DOHH2 (cell line): Measurements from ENCODE around the gene FAM153A.
"Not testable (repeated sequence)": the region's sequence is repeated elsewhere in the genome, so short reads cannot be mapped to it uniquely, and the experiment has no call there.

Source experiments
- H3F3A ChIP-seq: fragments of 200-600 bp; sonication (generic), shearing (Covaris generic); 2 replicates; pipeline ENCODE4 v1.6.0; 2016; ENCODE audit warnings: antibody characterized with exemption, mild to moderate bottlenecking; ENCODE audit not compliant: control insufficient read depth, insufficient read depth
- H3K27ac ChIP-seq: fragments of 200-600 bp; sonication (generic); 2 replicates; pipeline ENCODE4 v1.5.1; 2014; ENCODE audit warnings: low read depth, mild to moderate bottlenecking, low read length, moderate library complexity
- H3K27me3 ChIP-seq: fragments of 200-600 bp; sonication (generic); 2 replicates; pipeline ENCODE4 v1.6.1; 2014; ENCODE audit warnings: mild to moderate bottlenecking, low read length, mixed read lengths; ENCODE audit not compliant: control insufficient read depth
- H3K36me3 ChIP-seq: fragments of 200-600 bp; sonication (generic); 2 replicates; pipeline ENCODE4 v1.6.1; 2014; ENCODE audit warnings: mild to moderate bottlenecking, low read length, moderate library complexity, mixed read lengths; ENCODE audit not compliant: control insufficient read depth
- H3K4me1 ChIP-seq: fragments of 200-600 bp; sonication (generic); 2 replicates; pipeline ENCODE4 v1.6.1; 2014; ENCODE audit warnings: mild to moderate bottlenecking, low read length, mixed read lengths; ENCODE audit not compliant: control insufficient read depth
- H3K4me2 ChIP-seq: fragments of 200-600 bp; sonication (generic); 2 replicates; pipeline ENCODE4 v1.6.0; 2014; ENCODE audit warnings: mild to moderate bottlenecking, low read length, moderate library complexity
- H3K4me3 ChIP-seq: fragments of 200-600 bp; sonication (generic); 2 replicates; pipeline ENCODE4 v1.5.1; 2014; ENCODE audit warnings: mild to moderate bottlenecking, low read length, mixed read lengths
- H3K79me2 ChIP-seq: fragments of 200-600 bp; sonication (generic); 2 replicates; pipeline ENCODE4 v1.6.1; 2014; ENCODE audit warnings: mild to moderate bottlenecking, low read length, mixed read lengths; ENCODE audit not compliant: control insufficient read depth
- H3K9me2 ChIP-seq: fragments of 200-600 bp; sonication (generic); replicated peaks from 2 replicates; pipeline ENCODE4 v1.6.1; 2014; ENCODE audit warnings: mild to moderate bottlenecking, low read length, mixed read lengths; ENCODE audit not compliant: control insufficient read depth
- H3K9me3 ChIP-seq: fragments of 200-600 bp; sonication (generic); 2 replicates; pipeline ENCODE4 v1.6.1; 2014; ENCODE audit warnings: antibody characterized with exemption, low read length, mixed read lengths; ENCODE audit not compliant: control insufficient read depth, insufficient read depth
- H4K20me1 ChIP-seq: fragments of 200-600 bp; sonication (generic); 2 replicates; pipeline ENCODE4 v1.6.0; 2014; ENCODE audit warnings: low read depth, mild to moderate bottlenecking, antibody characterized with exemption, low read length, moderate library complexity; ENCODE audit not compliant: control insufficient read depth, insufficient read depth

Gene FAM153A

DNA sequence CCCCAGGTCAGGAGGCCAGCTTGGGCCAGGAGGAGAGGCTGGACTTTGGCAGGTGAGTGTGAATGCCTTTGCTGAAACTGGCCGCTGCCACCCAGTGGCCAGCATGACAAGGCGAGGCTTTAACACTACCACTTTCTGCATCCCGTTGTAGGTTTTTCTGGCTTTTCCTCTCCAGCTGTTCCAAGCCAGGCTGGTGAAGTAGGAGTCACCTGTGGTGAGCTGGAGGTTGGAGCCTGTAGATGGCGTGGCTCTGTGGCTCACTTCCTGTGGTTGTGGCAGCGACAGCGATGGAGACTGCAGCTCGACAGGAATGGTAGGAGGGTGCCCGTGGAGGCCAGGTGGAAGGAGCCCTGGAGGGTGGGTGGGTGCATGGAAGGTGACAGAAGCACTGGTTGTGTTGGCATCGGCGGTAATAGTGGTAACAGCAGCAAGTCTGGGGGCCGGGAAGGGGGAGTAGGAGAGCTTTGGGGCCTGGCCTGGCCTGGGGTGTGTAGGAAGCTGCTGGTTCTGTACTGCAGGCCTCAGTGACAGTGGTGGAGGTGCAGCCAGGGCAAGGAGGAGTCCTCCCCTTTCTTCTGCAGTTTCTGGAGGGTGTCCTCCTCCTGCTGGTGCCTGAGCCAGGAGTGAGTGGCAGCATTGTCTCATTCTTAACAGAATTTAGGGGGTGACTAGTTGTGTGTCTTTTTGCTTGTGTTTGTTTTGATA is 26.7 kb upstream of the FAM153A start:
- not testable (repeated sequence) for H3K4me3 ChIP-seq, H3K27me3 ChIP-seq, H3K79me2 ChIP-seq, H3K27ac ChIP-seq, H3K36me3 ChIP-seq, H3K4me1 ChIP-seq, H3K9me3 ChIP-seq, H3K4me2 ChIP-seq, H4K20me1 ChIP-seq, H3F3A ChIP-seq, H3K9me2 ChIP-seq

DNA sequence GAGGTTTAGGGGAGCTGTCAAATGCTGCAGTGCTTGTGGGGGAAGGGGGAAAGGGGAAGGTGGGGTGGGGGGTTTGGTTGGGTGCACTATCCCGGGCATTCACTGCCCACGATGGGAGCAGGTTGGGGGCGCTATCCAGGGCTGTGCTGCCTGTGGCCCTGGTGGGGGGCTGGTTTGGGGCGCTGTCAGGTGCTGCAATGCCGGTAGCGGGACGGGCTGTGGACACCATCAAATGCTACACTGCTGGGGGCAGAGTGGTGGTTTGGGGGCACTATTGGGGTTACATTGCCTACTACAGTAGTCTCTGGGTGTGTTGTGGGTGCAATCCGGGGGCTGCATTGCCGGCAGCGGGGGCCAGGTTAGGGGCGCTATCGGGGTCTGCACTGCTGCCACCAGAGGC is 25.7 kb upstream of the FAM153A start:
- not testable (repeated sequence) for H3F3A ChIP-seq, H3K27ac ChIP-seq, H3K4me1 ChIP-seq, H3K9me3 ChIP-seq, H3K4me2 ChIP-seq, H3K27me3 ChIP-seq, H3K9me2 ChIP-seq, H3K36me3 ChIP-seq, H3K4me3 ChIP-seq, H4K20me1 ChIP-seq, H3K79me2 ChIP-seq

DNA sequence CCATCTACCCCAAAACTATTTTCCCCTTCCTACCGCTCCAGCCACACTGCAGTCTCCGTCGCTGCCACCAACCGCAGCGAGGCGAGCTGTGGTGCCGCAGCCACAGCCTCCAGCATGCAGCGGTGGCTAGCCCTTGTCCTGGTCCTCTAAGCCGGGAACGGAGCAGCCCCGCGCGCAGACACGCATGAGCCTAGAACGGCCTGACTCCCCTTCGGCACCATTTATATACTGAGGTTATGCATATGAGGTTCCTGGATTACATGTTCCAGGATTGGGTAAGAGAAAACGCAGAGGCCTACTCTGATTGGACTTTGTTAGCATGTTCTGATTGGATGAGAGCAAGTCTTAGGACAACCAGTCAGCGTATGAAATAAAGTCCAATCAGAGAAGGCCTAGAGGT is 24.6 kb upstream of the FAM153A start:
- not testable (repeated sequence) for H3K36me3 ChIP-seq, H3K79me2 ChIP-seq, H3K9me2 ChIP-seq, H3K4me2 ChIP-seq, H3K9me3 ChIP-seq, H3K27ac ChIP-seq, H3K4me1 ChIP-seq, H3K4me3 ChIP-seq, H4K20me1 ChIP-seq, H3K27me3 ChIP-seq, H3F3A ChIP-seq

DNA sequence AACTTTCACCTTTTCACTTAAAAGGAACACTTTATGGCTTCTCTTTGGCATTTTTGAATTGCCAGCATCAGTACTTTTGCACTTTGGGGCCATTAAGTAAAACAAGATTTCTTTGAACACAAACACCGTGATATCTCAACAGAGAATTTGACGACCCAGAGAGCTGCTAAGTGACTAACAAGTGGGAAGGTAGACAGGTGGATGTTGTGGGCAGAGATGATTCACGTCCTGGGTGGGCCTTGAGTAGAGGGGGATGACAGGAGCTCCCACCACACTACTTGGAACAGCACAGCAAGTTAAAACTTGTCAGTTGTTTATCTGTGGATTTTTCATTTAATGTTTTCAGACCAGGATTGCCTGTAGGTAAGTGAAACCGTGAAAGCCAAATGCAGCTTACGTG is 18.7 kb upstream of the FAM153A start:
- H3K4me1 ChIP-seq, H3K4me2 ChIP-seq, H3K27ac ChIP-seq, H3K9me3 ChIP-seq, H3K9me2 ChIP-seq, H3K36me3 ChIP-seq, H3F3A ChIP-seq, H3K79me2 ChIP-seq, H3K4me3 ChIP-seq, H3K27me3 ChIP-seq, H4K20me1 ChIP-seq: not testable (repeated sequence)

DNA sequence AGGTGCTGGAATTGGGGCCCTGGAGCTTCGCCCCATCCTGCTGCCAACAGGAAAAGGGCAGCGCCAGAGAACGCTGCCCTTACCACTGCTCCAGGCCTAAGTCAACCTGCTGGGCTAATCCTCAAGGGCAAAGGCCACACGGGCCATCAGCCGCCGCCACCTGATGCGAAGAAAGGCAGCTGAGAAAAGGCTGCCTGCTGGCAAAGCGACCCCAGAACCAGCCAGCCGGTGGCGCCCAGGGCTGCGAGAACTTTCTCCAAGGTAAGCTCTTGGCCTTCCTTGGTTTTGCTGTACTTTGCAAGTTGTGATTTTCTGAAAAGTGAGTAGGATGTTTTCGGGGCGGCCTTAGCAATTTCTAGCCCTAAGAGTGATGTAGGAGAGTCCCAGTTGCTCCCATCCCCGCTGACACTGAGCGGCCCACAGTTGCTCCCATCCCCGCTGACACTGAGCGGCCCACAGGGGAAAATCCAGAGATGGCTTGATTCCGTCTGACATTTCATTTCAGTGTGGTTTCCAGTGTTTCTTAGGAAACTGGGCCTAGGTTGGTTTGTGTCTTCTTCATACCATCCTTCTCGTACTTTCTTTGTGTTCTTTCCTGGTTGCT is 15.6 kb upstream of the FAM153A start:
- not testable (repeated sequence) for H3K36me3 ChIP-seq, H3K9me2 ChIP-seq, H3K9me3 ChIP-seq, H3K79me2 ChIP-seq, H4K20me1 ChIP-seq, H3K4me3 ChIP-seq, H3K27me3 ChIP-seq, H3K4me2 ChIP-seq, H3F3A ChIP-seq, H3K4me1 ChIP-seq, H3K27ac ChIP-seq

DNA sequence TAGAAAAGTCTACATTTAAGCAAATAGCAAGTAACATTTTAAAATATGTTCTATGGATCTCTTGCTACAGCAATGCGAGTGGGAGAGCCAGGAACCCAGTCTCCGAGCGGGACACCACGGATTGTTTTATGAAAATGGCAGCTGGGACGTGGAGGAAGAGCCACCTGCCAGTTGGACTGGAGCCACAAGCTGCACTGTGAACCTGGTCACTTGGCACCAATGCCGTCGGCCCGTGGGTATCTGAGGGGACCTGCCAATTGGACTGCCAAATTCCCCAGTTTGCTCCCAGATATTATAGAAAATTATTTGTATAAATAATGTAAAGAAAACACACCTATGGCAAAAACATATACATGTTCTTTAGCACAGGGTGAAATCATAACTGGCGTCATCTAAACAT is 10.6 kb upstream of the FAM153A start:
- not testable (repeated sequence) for H3K27ac ChIP-seq, H3K27me3 ChIP-seq

DNA sequence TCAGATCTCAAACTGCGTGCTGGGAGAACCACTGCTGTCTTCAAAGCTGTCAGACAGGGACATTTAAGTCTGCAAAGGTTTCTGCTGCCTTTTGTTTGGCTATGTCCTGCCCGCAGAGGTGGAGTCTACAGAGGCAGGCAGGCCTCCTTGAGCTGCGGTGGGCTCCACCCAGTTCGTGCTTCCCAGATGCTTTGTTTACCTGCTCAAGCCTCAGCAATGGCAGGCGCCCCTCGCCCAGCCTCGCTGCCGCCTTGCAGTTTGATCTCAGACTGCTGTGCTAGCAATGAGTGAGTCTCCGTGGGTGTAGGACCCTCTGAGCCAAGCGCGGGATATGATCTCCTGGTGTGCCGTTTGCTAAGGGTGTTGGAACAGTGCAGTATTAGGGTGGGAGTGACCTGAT is 8.9 kb upstream of the FAM153A start:
- not testable (repeated sequence) for H4K20me1 ChIP-seq, H3K4me1 ChIP-seq, H3K36me3 ChIP-seq, H3K9me2 ChIP-seq, H3F3A ChIP-seq, H3K27ac ChIP-seq, H3K9me3 ChIP-seq, H3K79me2 ChIP-seq, H3K27me3 ChIP-seq, H3K4me2 ChIP-seq, H3K4me3 ChIP-seq

More for the DNA sequence above, 10.6 kb upstream of the FAM153A start:
- not testable (repeated sequence) for H3K4me1 ChIP-seq, H3K36me3 ChIP-seq, H3K9me2 ChIP-seq, H3K4me3 ChIP-seq, H4K20me1 ChIP-seq, H3K79me2 ChIP-seq, H3F3A ChIP-seq, H3K9me3 ChIP-seq, H3K4me2 ChIP-seq

DNA sequence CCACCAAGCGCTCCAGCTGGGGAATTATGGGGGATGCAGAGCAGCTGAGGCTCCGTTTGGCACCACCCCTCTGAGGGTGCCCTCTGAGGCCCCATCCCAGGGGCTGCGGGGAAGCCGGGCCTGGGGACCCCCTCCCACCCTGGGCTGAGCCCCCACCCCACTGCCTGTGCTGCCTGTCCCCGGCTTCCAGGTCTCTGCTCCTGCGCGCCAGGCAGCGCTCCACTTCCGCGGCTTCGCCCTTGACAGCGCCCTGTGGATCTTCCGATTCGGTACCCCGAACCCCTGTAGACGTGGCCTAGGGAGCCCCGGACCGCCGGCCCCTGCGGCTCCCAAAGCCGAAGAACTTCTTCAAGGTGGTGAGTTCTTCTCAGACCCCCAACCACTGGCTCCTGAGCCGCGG is 530 bp downstream of the FAM153A start:
- not testable (repeated sequence) for H3F3A ChIP-seq, H3K4me3 ChIP-seq, H3K27ac ChIP-seq, H3K79me2 ChIP-seq, H3K9me3 ChIP-seq, H3K9me2 ChIP-seq, H3K4me1 ChIP-seq, H3K36me3 ChIP-seq, H4K20me1 ChIP-seq, H3K27me3 ChIP-seq, H3K4me2 ChIP-seq
